Stimulated activated CD8-positive, alpha-beta memory T cell treated with anti-CD3 and anti-CD28 coated beads, Interleukin-15, amount 100 ng/mL, for 1 hour (primary cell): Measurements from ENCODE around the gene SMU1.

Experiments
- DNase-seq: peaks from one replicate; pipeline ENCODE4 v3.0.0-alpha.2; 2020; ENCODE audit warnings: low read depth

Gene SMU1

GRCh38 chr9:33076046-33077004 is at the start of gene SMU1:
SMU1 (minus strand) TSS chr9:33076674; CDS start chr9:33076608, 66 bp downstream.
- peak; percentile 87 for DNase-seq

- DNase-seq: no peak
Observed at GRCh38 chr9:33125461-33125860, 49.0 kb upstream of the SMU1 start.

DNA sequence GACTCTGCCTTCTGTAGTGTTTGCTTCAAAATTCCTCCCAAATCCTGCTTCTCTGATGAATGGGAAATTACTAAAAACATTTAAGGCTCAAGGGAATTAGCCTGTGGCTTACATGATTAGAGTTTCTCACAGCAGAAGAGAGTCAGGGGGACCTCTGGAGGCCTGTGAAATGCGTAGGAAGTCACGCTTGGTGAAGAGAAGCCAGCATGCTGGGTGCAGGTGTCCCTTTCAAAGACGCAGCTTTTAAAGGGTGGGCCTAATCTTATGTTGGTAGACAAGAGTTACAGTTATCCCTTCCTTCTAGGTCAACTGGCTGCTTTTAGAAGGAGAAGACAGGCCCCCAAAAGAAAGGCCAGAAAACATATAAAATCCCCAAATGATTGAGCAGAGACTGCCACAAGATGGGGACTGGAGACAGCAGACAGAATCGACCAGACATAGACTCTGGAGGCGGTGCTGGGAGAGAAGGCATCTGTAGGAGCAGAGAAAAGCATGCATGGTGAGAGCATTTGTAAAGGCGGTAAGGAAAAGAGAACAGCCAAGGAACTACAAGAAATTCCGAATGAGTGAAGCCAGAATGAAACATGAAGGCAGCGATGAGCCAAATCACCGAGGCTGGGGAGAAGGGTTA is 48.4 kb upstream of the SMU1 start:
- DNase-seq: no peak

DNA sequence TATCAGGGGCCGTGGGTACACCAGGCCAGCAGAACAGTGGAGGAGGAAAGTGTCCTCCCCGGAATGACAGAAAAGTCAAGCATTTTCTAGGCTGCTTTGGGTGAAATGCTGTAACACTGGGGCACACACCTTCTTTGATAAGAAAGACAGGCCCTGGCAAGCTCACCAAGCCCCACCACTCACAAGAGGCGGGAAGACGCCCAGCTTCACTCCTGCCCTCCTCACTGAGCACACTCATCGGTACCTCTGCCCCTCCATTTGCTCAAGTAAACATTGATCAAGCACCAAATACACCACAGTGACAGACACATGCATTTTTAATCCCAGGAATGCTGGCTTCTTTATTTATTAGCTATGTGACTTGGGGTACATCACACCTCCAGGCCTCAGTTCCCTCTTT is 47.6 kb upstream of the SMU1 start:
- no peak for DNase-seq

DNA sequence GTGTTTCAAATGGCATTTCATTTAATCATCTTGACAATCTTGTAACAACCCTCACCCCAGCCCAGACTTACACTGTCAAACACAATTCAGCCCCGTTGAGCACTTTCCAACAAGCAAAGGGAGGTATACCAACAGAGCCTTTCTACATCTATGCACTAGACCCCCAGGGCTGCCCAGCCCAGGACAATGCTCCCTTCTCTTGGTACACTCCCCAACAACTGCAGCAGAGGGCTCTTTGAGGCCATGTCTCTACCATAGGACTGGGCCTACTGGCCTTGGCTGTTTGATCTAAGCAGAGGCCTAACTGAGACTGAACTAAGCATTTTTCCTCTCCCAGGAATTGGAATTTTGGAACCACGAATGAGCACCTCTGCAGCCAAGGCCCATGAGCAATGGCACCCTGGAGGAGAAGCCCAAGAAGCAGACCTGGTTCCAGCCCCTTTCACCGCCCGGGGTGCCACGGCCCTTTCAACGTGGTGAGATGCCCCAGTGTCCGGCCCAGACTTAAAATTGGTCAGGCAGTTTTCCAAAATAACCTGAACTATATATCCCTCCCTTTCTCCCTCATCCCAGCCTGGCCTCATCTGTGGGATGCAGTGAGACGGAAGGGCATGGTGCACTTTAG is 47.0 kb upstream of the SMU1 start:
- DNase-seq: no peak

- DNase-seq: no peak
Observed at GRCh38 chr9:33120620-33121019, 44.1 kb upstream of the SMU1 start.

GRCh38 chr9:33117796-33118195 is 41.3 kb upstream of the SMU1 start:
- no peak for DNase-seq

DNA sequence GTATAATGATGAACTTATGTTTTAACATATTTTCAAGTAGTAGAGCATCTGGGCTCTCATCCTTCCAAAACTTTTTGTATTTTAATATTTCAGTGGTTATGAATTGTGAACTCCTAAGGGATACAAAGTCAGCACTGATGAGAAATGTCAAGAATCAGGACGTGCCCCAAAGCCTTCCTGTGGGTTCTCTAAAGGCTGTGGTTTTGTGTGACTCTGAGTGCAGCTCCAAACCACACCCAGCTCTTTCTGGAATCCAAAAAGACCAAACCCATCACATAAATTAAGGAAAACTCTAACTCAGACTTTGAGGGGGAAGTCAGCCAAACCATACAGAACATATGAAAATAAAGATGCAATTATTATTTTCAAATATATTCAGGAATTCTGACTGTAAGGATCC is 40.8 kb upstream of the SMU1 start:
- no peak for DNase-seq

DNA sequence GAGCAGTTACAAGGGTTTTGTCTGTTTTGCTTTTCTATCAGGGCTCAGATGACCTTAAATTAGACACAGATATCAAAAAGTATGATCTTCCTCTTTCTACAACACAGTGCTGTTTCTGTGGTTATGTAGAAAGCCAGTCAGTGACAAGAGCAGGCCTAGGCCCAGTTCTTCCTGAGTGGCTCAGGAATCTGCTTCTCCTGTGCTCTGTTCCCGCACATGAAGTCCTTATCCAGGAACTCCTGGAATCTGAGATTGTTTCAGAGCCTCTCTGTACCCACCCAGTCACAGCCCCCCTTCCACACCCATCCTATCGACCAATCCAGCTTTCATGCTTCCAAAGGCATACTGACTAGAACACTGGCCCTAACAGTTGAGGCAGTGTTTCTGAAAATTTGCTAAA is 40.4 kb upstream of the SMU1 start:
- DNase-seq: no peak

- no peak for DNase-seq
Observed at GRCh38 chr9:33114746-33115145, 38.3 kb upstream of the SMU1 start.

GRCh38 chr9:33113799-33114547 is 37.5 kb upstream of the SMU1 start:
- DNase-seq: no peak

DNA sequence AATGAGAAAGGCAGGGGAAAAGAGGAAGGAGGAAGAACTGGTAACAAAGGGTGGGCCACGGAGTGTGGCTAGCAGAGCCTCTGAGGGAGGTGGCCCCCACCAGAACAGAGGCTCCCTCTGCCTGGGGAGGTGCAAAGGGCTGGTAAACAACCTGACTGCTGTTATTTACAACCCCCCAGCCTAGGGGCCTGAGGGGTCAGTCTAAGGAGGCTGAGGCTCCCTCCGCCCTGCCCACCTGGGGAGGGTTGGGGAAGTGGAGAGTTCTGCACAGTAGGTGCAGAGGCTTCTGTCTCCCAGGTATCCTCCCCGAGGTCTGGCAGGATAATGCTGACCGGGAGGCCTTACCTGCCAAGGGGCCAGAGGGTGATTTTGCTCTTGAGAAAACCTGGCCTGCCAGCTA is 35.6 kb upstream of the SMU1 start:
- no peak for DNase-seq

- no peak for DNase-seq
Observed at GRCh38 chr9:33111631-33112030, 35.2 kb upstream of the SMU1 start.

DNA sequence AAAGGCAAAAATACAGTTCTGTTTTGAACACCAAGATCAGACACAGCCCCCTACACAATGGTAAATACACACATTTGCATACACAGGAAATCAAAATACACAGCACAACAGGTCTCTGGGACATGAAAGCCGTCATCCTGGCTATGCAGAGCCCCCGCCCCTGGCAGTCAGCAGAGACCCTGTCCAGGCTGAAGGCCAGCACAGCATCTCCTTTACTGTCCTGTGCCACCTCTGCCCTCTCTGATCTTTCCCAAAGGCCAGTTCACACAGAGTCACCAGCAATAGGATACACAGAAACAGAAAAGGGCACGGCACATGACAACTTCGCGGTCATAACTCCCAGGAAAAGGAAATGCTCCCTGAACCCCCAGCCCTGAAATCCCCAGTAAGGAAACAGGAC is 34.2 kb upstream of the SMU1 start:
- no peak for DNase-seq

DNA sequence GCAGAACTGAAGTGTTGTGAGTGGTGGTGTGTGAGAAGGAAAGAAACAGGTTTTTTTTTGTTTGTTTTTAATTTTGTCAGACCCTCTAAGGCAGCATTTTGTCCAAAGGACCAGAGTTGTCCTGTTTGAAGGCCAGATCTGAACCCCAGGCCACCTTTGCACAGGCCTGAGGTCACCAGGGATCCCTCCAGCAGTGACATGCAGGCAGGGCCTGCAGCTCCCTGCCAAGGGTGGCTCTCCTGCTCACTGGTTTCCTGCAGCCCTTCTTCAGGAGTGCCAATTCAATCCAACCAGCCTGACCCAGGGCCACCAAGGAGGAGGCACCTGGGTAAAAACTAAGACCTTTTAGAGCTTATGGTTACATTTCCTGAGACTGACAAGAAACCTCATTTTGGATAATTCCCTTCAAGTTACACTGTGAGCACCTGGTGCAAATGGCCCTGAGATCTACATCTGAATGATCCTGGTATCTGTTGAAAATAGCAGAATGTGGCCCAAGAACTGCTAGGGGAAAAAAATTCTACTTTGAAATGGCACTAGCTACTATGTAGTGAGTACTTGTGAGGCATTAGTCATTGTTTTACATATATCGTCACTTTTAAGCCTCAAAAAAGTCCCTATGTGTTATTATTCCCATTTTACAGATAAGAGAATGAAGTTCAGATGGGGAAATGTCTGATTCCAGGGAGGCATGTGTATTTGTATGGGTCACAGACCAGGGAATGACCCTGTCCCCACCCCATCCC is 33.5 kb upstream of the SMU1 start:
- no peak for DNase-seq

- no peak for DNase-seq
Observed at GRCh38 chr9:33109097-33109496, 32.6 kb upstream of the SMU1 start.

DNA sequence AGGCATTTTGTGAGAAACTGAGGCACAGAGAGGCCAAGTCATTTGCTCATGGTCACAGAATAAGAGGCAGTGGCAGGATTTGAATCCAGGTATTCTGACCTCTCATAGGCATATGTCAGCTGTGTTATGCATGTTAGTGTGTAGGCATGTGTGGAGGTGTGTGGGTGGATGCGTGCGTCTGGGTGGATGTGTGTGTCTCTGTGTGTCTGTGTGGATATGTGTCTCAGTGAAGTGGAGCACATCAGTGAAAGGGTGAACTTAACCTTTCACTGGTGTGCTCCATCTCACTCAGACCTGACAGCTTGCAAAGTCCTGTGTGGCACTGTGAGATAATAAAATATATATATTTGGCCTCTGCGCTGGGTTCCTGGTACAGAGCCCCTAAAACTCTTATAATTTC is 32.0 kb upstream of the SMU1 start:
- no peak for DNase-seq

DNA sequence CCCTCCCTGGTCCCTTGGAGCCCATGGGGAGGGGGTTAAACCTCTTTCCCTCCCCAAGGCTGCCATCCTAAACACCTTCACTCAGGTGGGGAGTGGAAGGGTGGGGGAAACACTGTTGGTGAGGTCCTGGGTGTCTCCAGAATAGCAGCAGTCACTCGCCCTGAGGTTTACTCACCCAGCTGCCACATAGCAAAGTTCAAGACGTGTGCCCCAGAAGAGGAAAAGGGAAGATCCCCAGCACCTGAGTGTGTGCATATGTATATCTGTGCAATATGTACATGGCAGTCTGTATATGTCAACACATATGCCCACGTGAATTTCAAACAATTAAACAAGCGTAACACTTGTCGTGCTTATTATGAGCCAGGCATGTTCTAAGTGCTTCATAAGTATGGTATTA is 31.3 kb upstream of the SMU1 start:
- DNase-seq: no peak

DNA sequence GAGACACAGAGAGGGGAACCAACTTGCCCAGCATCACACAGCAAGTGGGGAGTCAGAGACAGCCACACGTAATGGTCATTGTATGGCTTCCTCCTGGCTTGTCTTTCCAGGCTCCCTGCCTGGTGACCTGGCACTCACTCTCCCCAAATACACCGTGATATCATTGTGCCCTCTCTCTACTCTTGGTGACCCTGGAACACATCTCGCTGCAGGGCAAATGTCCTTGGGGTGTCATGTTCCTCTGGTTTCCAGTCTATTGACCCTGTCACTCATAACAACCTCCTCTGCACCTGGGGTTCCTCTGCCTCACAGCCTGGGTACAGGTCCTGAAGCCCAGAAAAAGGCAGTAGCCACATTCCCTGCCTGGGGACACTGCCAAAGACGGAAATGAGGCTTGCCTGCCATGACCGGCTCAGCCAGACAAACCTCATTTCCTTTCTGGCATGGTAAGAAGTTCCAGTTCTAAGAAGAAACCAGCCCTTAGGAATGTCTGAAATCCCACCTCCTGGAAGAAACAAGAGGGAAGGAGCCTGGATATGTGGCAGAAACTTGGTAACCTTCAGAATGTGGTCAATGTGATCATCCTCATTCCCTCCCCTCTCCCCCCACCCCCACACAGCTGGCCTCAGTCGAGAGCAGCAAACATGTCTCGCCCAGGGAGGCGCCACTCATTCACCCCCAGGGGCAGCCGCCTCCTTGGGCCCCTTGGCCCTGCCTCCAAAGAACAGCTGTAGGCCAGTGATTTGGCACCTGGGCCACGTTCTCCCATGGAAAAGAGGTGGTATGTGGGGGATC is 30.6 kb upstream of the SMU1 start:
- no peak for DNase-seq

GRCh38 chr9:33106372-33106771 is 29.9 kb upstream of the SMU1 start:
- no peak for DNase-seq

GRCh38 chr9:33105959-33106358 is 29.5 kb upstream of the SMU1 start:
- DNase-seq: no peak
